H9 (cell line): ENCODE data around the gene WFIKKN1. TPM values are rescaled to one million over a fixed set of nuclear protein-coding genes. Genes with fewer than 3 reads are reported as not detected.

Experiments
- DNase-seq: peaks from one replicate; pipeline ENCODE4 v3.0.0-alpha.2; 2017
- H2AFZ ChIP-seq: one replicate; pipeline ENCODE4 v1.6.1; 2013; ENCODE audit warnings: mild to moderate bottlenecking, low read length, control low read depth, moderate library complexity
- H2AK5ac ChIP-seq: 2 replicates; pipeline ENCODE4 v1.6.1; 2013; ENCODE audit warnings: low read length, control low read depth, mixed read lengths; ENCODE audit not compliant: insufficient read length
- H2BK120ac ChIP-seq: one replicate; pipeline ENCODE4 v1.6.1; 2013; ENCODE audit warnings: low read depth, mild to moderate bottlenecking, low read length, control low read depth, inconsistent platforms; ENCODE audit not compliant: poor library complexity, severe bottlenecking
- H2BK12ac ChIP-seq: 2 replicates; pipeline ENCODE4 v1.6.1; 2013; ENCODE audit warnings: low read length, control low read depth, mixed read lengths, low read depth; ENCODE audit not compliant: insufficient read length
- H2BK15ac ChIP-seq: 2 replicates; pipeline ENCODE4 v1.6.1; 2013; ENCODE audit warnings: low read depth, low read length, control low read depth
- H2BK20ac ChIP-seq: one replicate; pipeline ENCODE4 v1.6.1; 2013; ENCODE audit warnings: low read depth, mild to moderate bottlenecking, low read length, control low read depth, inconsistent platforms; ENCODE audit not compliant: poor library complexity, severe bottlenecking
- H2BK5ac ChIP-seq: 2 replicates; pipeline ENCODE4 v1.6.1; 2013; ENCODE audit warnings: low read length, control low read depth, mixed read lengths; ENCODE audit not compliant: insufficient read length
- H3K14ac ChIP-seq: 2 replicates; pipeline ENCODE4 v1.6.1; 2013; ENCODE audit warnings: low read length, control low read depth; ENCODE audit not compliant: insufficient read depth
- H3K18ac ChIP-seq: 2 replicates; pipeline ENCODE4 v1.6.1; 2013; ENCODE audit warnings: low read depth, mild to moderate bottlenecking, mixed read lengths, low read length, control low read depth; ENCODE audit not compliant: insufficient read length
- H3K23ac ChIP-seq: 2 replicates; pipeline ENCODE4 v1.6.1; 2013; ENCODE audit warnings: low read length, control low read depth, mixed read lengths, low read depth; ENCODE audit not compliant: insufficient read length
- H3K23me2 ChIP-seq: 2 replicates; pipeline ENCODE4 v1.6.1; 2013; ENCODE audit warnings: low read depth, mild to moderate bottlenecking, mixed read lengths, low read length, control low read depth; ENCODE audit not compliant: insufficient read length, poor library complexity, severe bottlenecking
- H3K27ac ChIP-seq: 2 replicates; pipeline ENCODE4 v1.5.1; 2013; ENCODE audit warnings: low read length, control low read depth, mixed read lengths, low read depth; ENCODE audit not compliant: insufficient read length
- H3K27me3 ChIP-seq: 2 replicates; pipeline ENCODE4 v1.6.1; 2013; ENCODE audit warnings: low read length, control low read depth, inconsistent platforms; ENCODE audit not compliant: insufficient read depth
- H3K4ac ChIP-seq: 2 replicates; pipeline ENCODE4 v1.6.1; 2013; ENCODE audit warnings: low read depth, mild to moderate bottlenecking, control low read depth, inconsistent platforms, low read length, moderate library complexity
- H3K4me1 ChIP-seq: 2 replicates; pipeline ENCODE4 v1.6.1; 2013; ENCODE audit warnings: low read length, control low read depth, inconsistent platforms; ENCODE audit not compliant: insufficient read depth
- H3K4me2 ChIP-seq: 2 replicates; pipeline ENCODE4 v1.6.1; 2013; ENCODE audit warnings: low read length, control low read depth, mixed read lengths; ENCODE audit not compliant: insufficient read length, insufficient read depth
- H3K56ac ChIP-seq: 2 replicates; pipeline ENCODE4 v1.6.1; 2013; ENCODE audit warnings: low read depth, mild to moderate bottlenecking, mixed read lengths, low read length, control low read depth; ENCODE audit not compliant: insufficient read length
- H3K79me1 ChIP-seq: 2 replicates; pipeline ENCODE4 v1.6.1; 2013; ENCODE audit warnings: low read depth, mild to moderate bottlenecking, moderate library complexity, low read length, control low read depth, inconsistent platforms; ENCODE audit not compliant: insufficient read depth, poor library complexity, severe bottlenecking
- H3K79me2 ChIP-seq: 2 replicates; pipeline ENCODE4 v1.6.1; 2013; ENCODE audit warnings: low read length, control low read depth, inconsistent platforms; ENCODE audit not compliant: insufficient read depth
- H3K9ac ChIP-seq: 2 replicates; pipeline ENCODE4 v1.6.1; 2013; ENCODE audit warnings: low read length, control low read depth, mixed read lengths; ENCODE audit not compliant: insufficient read length; ENCODE audit errors: extremely low read depth
- H3K9me3 ChIP-seq: one replicate; pipeline ENCODE4 v1.6.1; 2013; ENCODE audit warnings: low read depth, low read length, inconsistent platforms; ENCODE audit not compliant: control insufficient read depth
- H3T11ph ChIP-seq: one replicate; pipeline ENCODE4 v1.6.1; 2013; ENCODE audit warnings: mild to moderate bottlenecking, low read length, control low read depth, inconsistent platforms
- H4K20me1 ChIP-seq: one replicate; pipeline ENCODE4 v1.6.1; 2013; ENCODE audit not compliant: control insufficient read depth, insufficient read length, insufficient read depth
- H4K5ac ChIP-seq: 2 replicates; pipeline ENCODE4 v1.6.1; 2013; ENCODE audit warnings: low read depth, mild to moderate bottlenecking, mixed read lengths, low read length, control low read depth; ENCODE audit not compliant: insufficient read length
- H4K8ac ChIP-seq: replicated peaks from 2 replicates; pipeline ENCODE4 v1.6.1; 2013; ENCODE audit warnings: low read length, control low read depth, mixed read lengths, low read depth; ENCODE audit not compliant: insufficient read length
- H4K91ac ChIP-seq: 2 replicates; pipeline ENCODE4 v1.6.1; 2013; ENCODE audit warnings: low read depth, mild to moderate bottlenecking, moderate library complexity, mixed read lengths, low read length, control low read depth; ENCODE audit not compliant: insufficient read length
- H3K27ac Mint-ChIP-seq, 3 experiments: 2 replicates in 2 of 3; 3 replicates in 1 of 3; pipeline ENCODE4 v1.8.0; 2020 to 2021; ENCODE audit warnings: mixed read lengths in 3 of 3, mild to moderate bottlenecking in 1 of 3, moderate library complexity in 1 of 3
- H3K27me3 Mint-ChIP-seq: 2 replicates; pipeline ENCODE4 v1.8.0; 2021; ENCODE audit warnings: low read depth, mild to moderate bottlenecking, moderate library complexity, mixed read lengths
- H3K36me3 Mint-ChIP-seq, 3 experiments: 2 replicates in 2 of 3; 3 replicates in 1 of 3; pipeline ENCODE4 v1.8.0; 2020 to 2021; ENCODE audit warnings: low read depth in 3 of 3, mixed read lengths in 3 of 3; ENCODE audit not compliant: insufficient read depth in 1 of 3
- H3K4me1 Mint-ChIP-seq, 2 experiments: 2 replicates each; pipeline ENCODE4 v1.8.0; 2020; ENCODE audit warnings: mixed read lengths in 2 of 2
- H3K4me3 Mint-ChIP-seq, 2 experiments: 2 replicates in 1 of 2; 3 replicates in 1 of 2; pipeline ENCODE4 v1.8.0; 2020 to 2021; ENCODE audit warnings: mild to moderate bottlenecking in 2 of 2, mixed read lengths in 2 of 2, moderate library complexity in 1 of 2
- H3K9me3 Mint-ChIP-seq, 2 experiments: 2 replicates in 1 of 2; 3 replicates in 1 of 2; pipeline ENCODE4 v1.8.0; 2020; ENCODE audit warnings: mild to moderate bottlenecking in 2 of 2, mixed read lengths in 2 of 2, moderate library complexity in 1 of 2
- CTCF ChIP-seq: fragments of 200-600 bp; sonication (generic); conservative IDR thresholded peaks from 3 replicates; pipeline ENCODE4 v1.8.0; 2021; ENCODE audit warnings: antibody characterized with exemption, mild to moderate bottlenecking
- WGBS: extraction: QIAGEN DNeasy Blood & Tissue Kit; methylation state at CpG from one replicate; pipeline ENCODE4 v1.1.7; 2013; ENCODE audit warnings: missing lambda C conversion rate, low lambda C conversion rate, mixed read lengths; ENCODE audit not compliant: insufficient read length; ENCODE audit errors: extremely low coverage; 5-methylcytosine and 5-hydroxymethylcytosine counted together
- total RNA-seq: library from RNA; stranded (reverse); gene quantifications from 2 replicates; pipeline ENCODE4 v1.2.1, GENCODE V29; 2021

WFIKKN1 gene
- total RNA-seq, 1 experiment from 2014 or later = 8.3 TPM

- Mint-ChIP-seq H3K27me3 (peaks cover 46% of the 10 kb centered on the region), H3K4me3 (peak overlapping the region; percentile 77 to 86), H3K9me3 (0 out of 5 replicates have a peak, but pooled peaks cover 0 to 3% of the 10 kb centered on the region in 2 experiments), H3K36me3 (peaks cover 0 to 12% (median 7%) of the 10 kb centered on the region in 3 experiments; a peak in 6 of 7 replicates), H3K4me1 (peaks cover 12 to 21% of the 10 kb centered on the region in 2 experiments), H3K27ac (peak overlapping the region in 1 of 3 experiments; percentile 47; a peak in 2 of 7 replicates)
- H4K20me1 ChIP-seq = no peaks in the 10 kb centered on the region
- no peaks in the 10 kb centered on the region for H3K9me3 ChIP-seq
- DNase-seq = no peak
- no peak overlapping the region for H2AFZ ChIP-seq
- peaks cover 3% of the 10 kb centered on the region for H3K79me1 ChIP-seq
- H4K8ac ChIP-seq = no peak overlapping the region
- no CpG with 5 or more reads among the region's 10 CpGs for WGBS
- no peaks in the 10 kb centered on the region for H3K4me1 ChIP-seq
- no peak overlapping the region for H4K5ac ChIP-seq
- H2BK12ac ChIP-seq = no peak overlapping the region
- no peak overlapping the region for H2BK20ac ChIP-seq
- H2BK120ac ChIP-seq = no peak overlapping the region
- no peak for TF ChIP-seq CTCF
- H3K23me2 ChIP-seq = peaks cover 5% of the 10 kb centered on the region
- no peak overlapping the region for H3K56ac ChIP-seq
- no peak overlapping the region; the same call in 1 of the 2 replicates for H3K14ac ChIP-seq
- no peak overlapping the region for H3K4ac ChIP-seq
- H3K23ac ChIP-seq = no peak overlapping the region
- no peak overlapping the region for H3T11ph ChIP-seq
- H4K91ac ChIP-seq = no peak overlapping the region
- H3K79me2 ChIP-seq = no peaks in the 10 kb centered on the region; the same call in 1 of the 2 replicates
- H2BK5ac ChIP-seq = no peak overlapping the region
- H3K9ac ChIP-seq = no peak overlapping the region
- no peak overlapping the region for H2BK15ac ChIP-seq
- no peak overlapping the region for H2AK5ac ChIP-seq
- peaks cover 7% of the 10 kb centered on the region; the same call in 1 of the 2 replicates for H3K27me3 ChIP-seq
- peak overlapping the region; percentile 61 for H3K4me2 ChIP-seq
- no peak overlapping the region for H3K18ac ChIP-seq
- H3K27ac ChIP-seq = no peak overlapping the region
Observed at GRCh38 chr16:590815-591200, 40.0 kb upstream of the WFIKKN1 start.
